Calu3 (cell line): Measurements from ENCODE around the gene TMEM255A. TPM values are rescaled to one million over a fixed set of nuclear protein-coding genes. Genes with fewer than 3 reads are reported as not detected.

Experiments used
- BruUV-seq: library from RNA; stranded (reverse); fragments of 400-500 nt; replicated peaks from 2 replicates; lab custom pipeline; 2021; lab: Mats Ljungman, UMichigan
- CTCF ChIA-PET: fragments of 300-600 bp; sonication (Branson Sonifier 250); formaldehyde crosslinking; loops from one replicate; lab custom pipeline; 2022; ENCODE audit warnings: antibody characterized with exemption; lab: Charles Lee
- DNase-seq: peaks from one replicate; pipeline ENCODE4 v3.0.0; 2022
- H3K27ac Mint-ChIP-seq: one replicate; pipeline ENCODE4 v1.8.0; 2022; ENCODE audit warnings: mixed read lengths; ENCODE audit not compliant: unreplicated experiment
- H3K27me3 Mint-ChIP-seq: one replicate; pipeline ENCODE4 v1.8.0; 2022; ENCODE audit warnings: mixed read lengths; ENCODE audit not compliant: unreplicated experiment
- H3K36me3 Mint-ChIP-seq: one replicate; pipeline ENCODE4 v1.8.0; 2022; ENCODE audit warnings: mild to moderate bottlenecking, moderate library complexity, mixed read lengths; ENCODE audit not compliant: insufficient read depth, unreplicated experiment
- H3K4me1 Mint-ChIP-seq: one replicate; pipeline ENCODE4 v1.8.0; 2022; ENCODE audit warnings: mild to moderate bottlenecking, low read depth, mixed read lengths; ENCODE audit not compliant: unreplicated experiment
- H3K4me3 Mint-ChIP-seq: one replicate; pipeline ENCODE4 v1.8.0; 2022; ENCODE audit warnings: mild to moderate bottlenecking, low read depth, moderate library complexity, mixed read lengths; ENCODE audit not compliant: unreplicated experiment
- H3K9me3 Mint-ChIP-seq: one replicate; pipeline ENCODE4 v1.8.0; 2022; ENCODE audit warnings: low read depth, mixed read lengths; ENCODE audit not compliant: unreplicated experiment
- intact Hi-C: fragments of 100-400 bp; cut with micrococcal nuclease; formaldehyde crosslinking; loops from one replicate; pipeline ENCODE4 v1.10.0; 2022; ENCODE audit not compliant: unreplicated experiment
- total RNA-seq: library from RNA; stranded (reverse); gene quantifications from 2 replicates; pipeline ENCODE4 v1.2.3, GENCODE V29; 2022
- TF ChIP-seq, protein P1 (sequence below): fragments of 200-600 bp; IDR thresholded peaks from one replicate; pipeline ENCODE4 v1.8.0; 2022; ENCODE audit warnings: antibody characterized with exemption; ENCODE audit not compliant: unreplicated experiment

Gene TMEM255A
- total RNA-seq, 1 experiment from 2014 or later: not detected

DNA sequence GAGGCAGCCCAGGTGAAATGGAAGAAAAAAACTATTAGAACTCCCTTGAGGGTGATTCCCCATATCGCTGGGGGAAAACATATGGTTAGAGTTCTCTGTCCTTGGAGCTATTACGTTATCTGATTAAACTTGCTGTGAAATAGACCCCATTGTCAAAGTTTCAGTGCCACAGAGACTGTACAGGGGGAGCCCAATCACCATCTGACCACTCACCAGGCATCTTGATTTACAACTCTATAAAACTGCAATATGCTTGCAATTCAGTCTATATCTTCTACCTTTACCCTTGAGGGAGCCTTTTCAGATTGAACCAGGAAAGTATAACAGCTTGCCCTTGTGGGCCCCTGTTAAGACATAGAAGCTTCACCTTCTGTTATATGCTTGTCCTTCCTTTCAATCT lies 18.2 kb downstream of the TMEM255A start:
- DNase-seq: no peak
- intact Hi-C loops: no loop called here
- no peak overlapping the region for H3K27ac Mint-ChIP-seq
- TF ChIP-seq, protein P1, sequence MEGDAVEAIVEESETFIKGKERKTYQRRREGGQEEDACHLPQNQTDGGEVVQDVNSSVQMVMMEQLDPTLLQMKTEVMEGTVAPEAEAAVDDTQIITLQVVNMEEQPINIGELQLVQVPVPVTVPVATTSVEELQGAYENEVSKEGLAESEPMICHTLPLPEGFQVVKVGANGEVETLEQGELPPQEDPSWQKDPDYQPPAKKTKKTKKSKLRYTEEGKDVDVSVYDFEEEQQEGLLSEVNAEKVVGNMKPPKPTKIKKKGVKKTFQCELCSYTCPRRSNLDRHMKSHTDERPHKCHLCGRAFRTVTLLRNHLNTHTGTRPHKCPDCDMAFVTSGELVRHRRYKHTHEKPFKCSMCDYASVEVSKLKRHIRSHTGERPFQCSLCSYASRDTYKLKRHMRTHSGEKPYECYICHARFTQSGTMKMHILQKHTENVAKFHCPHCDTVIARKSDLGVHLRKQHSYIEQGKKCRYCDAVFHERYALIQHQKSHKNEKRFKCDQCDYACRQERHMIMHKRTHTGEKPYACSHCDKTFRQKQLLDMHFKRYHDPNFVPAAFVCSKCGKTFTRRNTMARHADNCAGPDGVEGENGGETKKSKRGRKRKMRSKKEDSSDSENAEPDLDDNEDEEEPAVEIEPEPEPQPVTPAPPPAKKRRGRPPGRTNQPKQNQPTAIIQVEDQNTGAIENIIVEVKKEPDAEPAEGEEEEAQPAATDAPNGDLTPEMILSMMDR: no peak
- H3K27me3 Mint-ChIP-seq: no peaks in the 10 kb centered on the region
- H3K36me3 Mint-ChIP-seq: no peaks in the 10 kb centered on the region
- CTCF ChIA-PET: no interaction called here
- H3K9me3 Mint-ChIP-seq: no peaks in the 10 kb centered on the region
- no peak overlapping the region for H3K4me3 Mint-ChIP-seq
- BruUV-seq: no TSS peak
- no peaks in the 10 kb centered on the region for H3K4me1 Mint-ChIP-seq

DNA sequence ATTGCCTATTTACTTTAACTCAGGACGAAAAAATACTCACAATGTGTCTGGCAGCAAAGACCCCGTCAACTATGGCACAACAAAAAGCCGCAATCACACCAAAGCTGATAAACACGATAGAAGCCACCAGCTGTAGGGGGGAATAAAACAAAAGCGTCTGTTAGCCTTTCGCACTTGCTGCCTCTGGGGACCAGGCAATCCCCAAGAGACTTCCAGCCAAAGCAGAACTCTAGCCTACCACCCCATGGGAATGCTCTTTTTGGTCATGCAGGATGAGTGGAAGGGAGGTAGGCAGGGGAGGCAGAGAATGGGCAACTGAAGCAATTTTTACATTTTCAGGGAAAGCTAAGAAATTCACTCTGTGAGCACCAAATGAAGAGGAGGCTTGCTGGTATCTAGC lies 20.1 kb downstream of the TMEM255A start:
- DNase-seq: no peak
- Mint-ChIP-seq H3K27me3 (no peaks in the 10 kb centered on the region), H3K4me3 (no peak overlapping the region), H3K4me1 (no peaks in the 10 kb centered on the region), H3K36me3 (no peaks in the 10 kb centered on the region), H3K27ac (no peak overlapping the region), H3K9me3 (no peaks in the 10 kb centered on the region)
- TF ChIP-seq, protein P1: no peak
- intact Hi-C loops: no loop called here
- BruUV-seq: no TSS peak
- CTCF ChIA-PET: no interaction called here

DNA sequence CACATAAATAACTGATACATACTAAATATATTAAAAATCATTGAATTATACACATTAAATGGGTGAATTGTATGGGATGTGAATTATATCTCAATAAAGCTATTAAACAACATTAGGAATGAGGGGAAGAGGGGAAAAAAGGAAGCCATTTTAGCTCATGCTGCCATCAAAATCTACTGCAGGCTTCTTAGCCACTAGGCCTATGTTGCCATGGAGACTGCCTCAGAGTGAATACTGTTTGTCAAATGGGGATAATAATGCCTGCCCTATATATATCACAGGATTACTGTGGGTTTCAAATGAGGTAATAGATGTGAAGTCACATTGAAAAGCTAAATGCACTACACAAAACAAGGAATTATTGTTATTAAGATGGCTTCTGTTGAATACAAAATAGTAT lies 21.2 kb downstream of the TMEM255A start:
- Mint-ChIP-seq H3K36me3 (no peaks in the 10 kb centered on the region), H3K27ac (no peak overlapping the region), H3K9me3 (no peaks in the 10 kb centered on the region), H3K4me1 (no peaks in the 10 kb centered on the region), H3K27me3 (peaks cover 7% of the 10 kb centered on the region), H3K4me3 (no peak overlapping the region)
- no TSS peak for BruUV-seq
- TF ChIP-seq, protein P1: no peak
- CTCF ChIA-PET: interaction anchor here (0.6 kb wide), 1 partner anchor 162 kb away, joined by 3 read pairs; no protein-coding TSS in a partner anchor
- DNase-seq: no peak
- intact Hi-C loops: no loop called here

DNA sequence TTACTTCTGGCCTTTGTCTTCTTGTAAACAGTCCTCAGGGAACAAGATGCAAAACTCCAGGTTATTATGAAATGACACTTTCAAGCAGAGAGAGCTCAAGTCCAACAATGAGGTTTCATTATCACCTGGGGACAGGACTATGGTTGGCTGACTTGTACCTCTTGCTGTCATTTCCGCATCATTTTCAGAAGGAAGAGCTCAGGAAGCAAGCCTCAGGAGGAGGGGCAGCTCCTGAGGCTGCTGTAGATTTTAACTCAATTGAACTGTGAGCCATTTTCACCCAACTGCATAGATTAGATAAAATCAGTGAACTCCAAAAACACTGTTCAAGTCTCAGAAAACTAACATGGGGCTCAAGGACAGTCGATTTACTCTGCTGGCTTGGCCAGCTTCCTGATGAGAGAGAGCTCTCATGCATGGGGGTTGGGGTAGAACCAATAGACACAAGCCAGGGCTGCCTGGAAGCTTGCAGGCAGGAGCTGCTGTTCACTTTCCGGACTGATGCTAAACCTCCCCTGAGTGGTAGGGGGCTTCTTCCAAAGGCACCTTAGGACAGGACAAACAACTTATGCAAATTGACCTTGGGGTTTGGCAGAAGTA lies 23.6 kb downstream of the TMEM255A start:
- no TSS peak for BruUV-seq
- Mint-ChIP-seq H3K27ac (no peak overlapping the region), H3K4me1 (no peaks in the 10 kb centered on the region), H3K27me3 (peaks cover 32% of the 10 kb centered on the region), H3K4me3 (no peak overlapping the region), H3K9me3 (no peaks in the 10 kb centered on the region), H3K36me3 (no peaks in the 10 kb centered on the region)
- TF ChIP-seq, protein P1: no peak
- no peak for DNase-seq
- CTCF ChIA-PET: no interaction called here
- intact Hi-C loops: no loop called here
